Measurements from ENCODE around the gene CCDC158.

Gene CCDC158

DNA sequence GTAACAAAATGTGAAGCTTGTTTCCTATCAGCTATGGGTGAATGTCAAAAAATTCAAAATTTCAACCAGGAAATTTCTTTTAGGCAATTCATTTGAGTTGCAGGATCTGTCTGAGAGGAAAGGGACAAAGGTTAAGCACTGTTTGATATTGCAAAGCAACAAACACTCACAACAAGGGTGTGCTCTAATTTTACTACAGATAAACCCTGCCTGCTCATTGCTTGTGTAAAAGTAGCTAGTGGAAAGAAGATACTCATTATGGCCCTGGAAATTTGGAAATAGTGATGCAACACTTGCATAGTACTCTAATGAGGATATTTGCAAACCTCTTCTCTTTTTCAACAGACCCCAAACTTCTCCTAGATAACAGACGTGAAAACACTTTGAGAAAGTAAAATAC is 142.4 kb downstream of the CCDC158 start:
- Mint-ChIP-seq H3K4me3 (no peak overlapping the region), H3K27me3 (ENCODE audit: low read depth) (peaks cover 27% of the 10 kb centered on the region), H3K9me3 (no peaks in the 10 kb centered on the region), H3K4me1 (ENCODE audit: low read depth) (no peaks in the 10 kb centered on the region), H3K27ac (no peak overlapping the region), H3K36me3 (ENCODE audit: low read depth) (no peaks in the 10 kb centered on the region)

DNA sequence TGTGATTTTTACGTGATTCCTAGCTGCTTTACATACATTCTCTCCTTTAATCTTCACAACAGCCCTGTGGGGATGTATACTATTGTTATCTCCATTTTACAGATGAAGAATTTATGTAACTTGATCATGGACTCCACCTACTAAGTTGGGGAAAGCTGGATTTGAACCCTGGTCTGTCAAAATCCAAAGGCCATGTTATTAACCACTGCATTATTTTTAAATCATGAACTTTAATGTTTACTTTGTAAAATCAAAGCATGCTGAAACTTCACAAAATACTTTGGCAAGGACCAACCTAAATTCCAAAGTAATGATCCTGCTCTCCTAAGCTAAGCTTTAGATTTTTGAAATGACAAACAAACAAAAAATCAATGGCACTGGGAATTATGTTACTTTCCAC is 143.3 kb downstream of the CCDC158 start:
- H3K4me3 Mint-ChIP-seq: no peak overlapping the region
- no peaks in the 10 kb centered on the region for H3K4me1 Mint-ChIP-seq (ENCODE audit: low read depth)
- peaks cover 32% of the 10 kb centered on the region for H3K27me3 Mint-ChIP-seq (ENCODE audit: low read depth)
- no peaks in the 10 kb centered on the region for H3K36me3 Mint-ChIP-seq (ENCODE audit: low read depth)
- H3K27ac Mint-ChIP-seq: no peak overlapping the region
- no peaks in the 10 kb centered on the region for H3K9me3 Mint-ChIP-seq

DNA sequence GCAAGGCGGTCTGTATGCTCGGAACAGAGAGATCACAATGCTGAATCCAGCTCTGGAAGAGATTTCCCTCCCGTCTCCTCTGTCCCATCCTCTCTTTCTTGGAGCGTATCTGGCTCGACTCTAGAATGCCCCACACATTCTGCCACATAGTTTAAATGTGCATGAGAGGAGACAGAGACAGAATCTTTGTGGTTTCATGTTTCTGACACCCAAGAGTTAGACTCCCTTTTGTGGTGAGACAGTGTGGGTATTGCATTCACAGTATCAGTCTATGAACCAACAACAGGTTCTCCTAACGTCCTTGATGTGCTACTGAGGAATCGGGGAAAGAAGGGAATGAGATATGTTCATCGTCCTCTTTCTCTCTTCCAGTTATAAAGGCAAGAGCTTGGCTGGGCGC is 144.1 kb downstream of the CCDC158 start:
- no peaks in the 10 kb centered on the region for H3K36me3 Mint-ChIP-seq (ENCODE audit: low read depth)

DNA sequence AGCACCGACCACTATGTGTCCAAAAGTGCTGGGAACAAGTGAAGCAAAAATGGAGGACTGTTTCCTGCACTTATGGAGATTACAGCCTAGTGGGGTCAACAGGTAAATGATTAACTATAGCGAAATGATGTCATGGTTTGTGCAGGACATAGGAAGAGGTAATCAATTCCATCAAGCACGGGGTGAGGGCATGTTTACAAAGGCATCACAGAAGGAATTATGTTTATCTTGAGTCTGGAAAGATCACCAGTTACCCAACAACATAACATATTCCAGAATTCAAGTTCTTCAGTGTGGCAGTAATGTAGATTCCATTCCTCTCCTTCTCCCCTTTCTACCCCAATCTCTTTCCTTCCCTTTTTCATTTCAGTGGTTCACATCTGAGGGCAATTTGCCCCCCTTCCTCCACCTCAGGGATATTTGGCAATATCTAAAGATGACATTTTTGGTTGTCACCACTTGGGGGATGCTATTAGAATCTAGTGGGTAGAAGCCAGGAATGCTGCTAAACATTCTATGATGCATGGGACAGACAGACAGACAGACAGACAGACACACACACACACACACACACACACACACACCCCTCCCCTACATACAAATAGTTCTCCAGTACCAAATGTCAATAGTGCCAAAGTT is 145.3 kb downstream of the CCDC158 start:
- Mint-ChIP-seq H3K36me3 (ENCODE audit: low read depth) (no peaks in the 10 kb centered on the region), H3K4me3 (no peak overlapping the region), H3K9me3 (no peaks in the 10 kb centered on the region), H3K27me3 (ENCODE audit: low read depth) (peaks cover 38% of the 10 kb centered on the region), H3K27ac (no peak overlapping the region), H3K4me1 (ENCODE audit: low read depth) (no peaks in the 10 kb centered on the region)

More for the DNA sequence above, 144.1 kb downstream of the CCDC158 start:
- no peak overlapping the region for H3K4me3 Mint-ChIP-seq
- H3K9me3 Mint-ChIP-seq: no peaks in the 10 kb centered on the region
- H3K27me3 Mint-ChIP-seq (ENCODE audit: low read depth): peaks cover 32% of the 10 kb centered on the region
- H3K27ac Mint-ChIP-seq: no peak overlapping the region
- H3K4me1 Mint-ChIP-seq (ENCODE audit: low read depth): no peaks in the 10 kb centered on the region

DNA sequence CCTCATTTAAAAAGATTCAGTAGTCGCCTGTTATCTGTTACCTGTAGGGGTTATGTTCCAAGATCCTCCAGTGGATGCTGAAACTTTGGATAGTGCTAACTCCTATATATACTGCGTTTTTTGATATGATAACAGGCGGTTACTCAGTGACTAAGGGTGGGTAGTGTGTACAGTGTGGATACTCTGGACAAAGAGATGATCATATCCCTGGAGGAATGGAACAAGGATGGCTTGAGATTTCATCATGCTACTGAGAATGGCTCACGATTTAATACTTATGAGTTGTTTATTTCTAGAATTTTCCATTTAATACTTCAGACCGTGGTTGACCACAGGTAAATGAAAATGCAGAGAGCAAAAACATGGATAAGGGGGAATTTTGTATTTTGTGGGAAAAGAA is 147.9 kb downstream of the CCDC158 start:
- H3K27me3 Mint-ChIP-seq (ENCODE audit: low read depth): peaks cover 45% of the 10 kb centered on the region
- H3K4me3 Mint-ChIP-seq: no peak overlapping the region
- H3K9me3 Mint-ChIP-seq: no peaks in the 10 kb centered on the region
- H3K27ac Mint-ChIP-seq: no peak overlapping the region
- no peaks in the 10 kb centered on the region for H3K4me1 Mint-ChIP-seq (ENCODE audit: low read depth)
- H3K36me3 Mint-ChIP-seq (ENCODE audit: low read depth): no peaks in the 10 kb centered on the region

DNA sequence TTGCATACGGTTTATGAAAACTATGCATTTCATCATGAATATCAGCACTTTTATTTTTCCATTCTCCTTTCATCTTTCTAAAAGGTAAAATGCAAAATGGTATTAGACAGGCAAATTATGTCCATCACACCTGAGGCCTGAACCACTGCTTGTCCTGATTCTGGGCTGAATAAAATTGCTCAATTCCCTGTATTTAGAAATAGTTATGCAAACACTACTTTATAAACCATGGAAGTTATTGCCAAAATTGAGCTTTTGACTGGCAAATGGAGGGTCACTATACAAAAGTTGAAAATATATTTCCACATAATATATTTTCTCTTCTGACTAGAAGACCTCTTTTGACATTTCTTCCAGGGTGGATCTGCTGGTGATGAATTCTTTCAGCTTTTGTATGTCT is 148.4 kb downstream of the CCDC158 start:
- Mint-ChIP-seq H3K4me3 (no peak overlapping the region), H3K27me3 (ENCODE audit: low read depth) (peaks cover 45% of the 10 kb centered on the region), H3K9me3 (no peaks in the 10 kb centered on the region), H3K36me3 (ENCODE audit: low read depth) (no peaks in the 10 kb centered on the region), H3K27ac (no peak overlapping the region), H3K4me1 (ENCODE audit: low read depth) (no peaks in the 10 kb centered on the region)

DNA sequence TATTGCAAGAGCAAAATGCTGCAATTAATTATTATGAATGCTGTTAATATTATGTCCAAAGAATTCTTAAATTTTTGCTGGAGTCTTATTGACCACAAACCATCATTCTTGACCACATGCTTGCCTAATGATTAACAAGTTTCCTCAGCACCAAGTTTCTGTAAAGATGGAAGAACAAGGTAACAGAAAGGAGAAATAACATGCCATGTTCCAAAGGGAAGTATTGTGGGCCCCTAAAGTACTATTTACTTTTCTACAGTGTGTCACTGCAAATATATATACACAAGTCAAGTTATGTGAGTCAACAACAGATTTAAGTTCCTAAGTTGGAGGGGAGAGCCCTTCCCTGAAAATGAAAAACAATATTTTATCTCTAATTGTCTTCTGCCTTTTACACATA is 148.9 kb downstream of the CCDC158 start:
- H3K27me3 Mint-ChIP-seq (ENCODE audit: low read depth): peaks cover 45% of the 10 kb centered on the region
- no peaks in the 10 kb centered on the region for H3K36me3 Mint-ChIP-seq (ENCODE audit: low read depth)
- no peaks in the 10 kb centered on the region for H3K4me1 Mint-ChIP-seq (ENCODE audit: low read depth)
- no peak overlapping the region for H3K4me3 Mint-ChIP-seq
- H3K27ac Mint-ChIP-seq: no peak overlapping the region
- no peaks in the 10 kb centered on the region for H3K9me3 Mint-ChIP-seq

DNA sequence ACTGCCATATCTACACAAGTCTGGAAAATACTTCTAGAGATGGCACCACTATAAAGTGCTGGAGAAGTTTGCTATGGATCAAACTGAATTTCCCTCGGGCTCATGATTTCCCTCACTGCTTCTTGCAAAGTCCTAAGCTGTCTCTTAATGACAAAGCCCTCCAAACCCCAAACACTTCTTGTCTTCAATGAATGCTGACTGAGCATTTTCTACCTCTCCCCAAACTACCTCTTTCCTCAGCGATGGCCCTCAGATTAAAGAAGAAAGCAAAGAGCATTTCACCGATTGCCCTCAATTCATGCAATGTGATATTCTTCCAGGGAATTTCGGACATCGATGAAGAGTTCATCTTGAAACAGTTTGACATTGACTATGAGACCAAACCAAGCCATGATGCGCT is 149.7 kb downstream of the CCDC158 start:
- Mint-ChIP-seq H3K27me3 (ENCODE audit: low read depth) (peaks cover 38% of the 10 kb centered on the region), H3K36me3 (ENCODE audit: low read depth) (no peaks in the 10 kb centered on the region), H3K4me1 (ENCODE audit: low read depth) (no peaks in the 10 kb centered on the region), H3K27ac (no peak overlapping the region), H3K4me3 (no peak overlapping the region), H3K9me3 (no peaks in the 10 kb centered on the region)

DNA sequence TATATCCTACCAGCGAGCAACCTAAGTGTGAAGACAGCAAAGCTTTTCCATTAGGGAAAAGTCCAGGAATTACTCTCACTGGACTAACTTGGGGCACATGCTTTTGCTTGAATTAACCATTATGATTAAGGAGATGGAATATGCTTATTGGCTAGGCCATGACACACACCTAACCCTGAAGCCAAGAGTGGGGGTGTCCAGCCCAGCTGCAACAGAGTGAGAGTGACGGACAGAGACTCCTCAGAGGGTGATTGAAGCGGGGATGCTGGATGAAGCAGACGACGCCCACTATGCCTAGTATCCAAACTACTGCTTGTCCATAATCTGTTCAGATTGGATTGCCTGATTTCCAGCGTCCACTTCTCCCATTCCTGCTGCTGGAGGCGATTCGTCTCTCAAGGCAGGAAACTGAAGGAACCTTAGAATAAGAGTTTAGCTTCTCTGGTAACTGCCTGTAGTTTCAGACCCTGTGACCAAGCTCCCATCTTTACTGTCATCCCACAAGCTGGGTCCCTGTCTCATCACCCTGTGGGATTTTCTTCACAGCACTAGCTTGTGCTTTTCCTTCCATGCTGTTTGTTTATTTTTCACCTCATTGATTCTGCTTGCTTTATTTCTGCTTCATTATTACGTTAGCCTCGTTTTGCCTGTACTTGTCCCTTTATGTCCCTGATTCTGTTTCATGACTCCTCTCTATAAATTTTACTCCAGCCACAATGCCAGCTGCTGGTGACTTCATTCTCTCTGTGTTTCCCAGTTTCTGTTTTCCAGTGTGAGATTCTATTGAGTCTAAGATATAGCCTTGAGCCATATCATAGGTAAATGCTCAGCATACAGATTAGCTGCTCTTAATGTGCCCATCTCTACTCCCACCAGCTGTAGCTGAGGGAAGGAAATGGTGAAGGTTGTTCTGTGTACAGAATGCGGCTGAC is 150.4 kb downstream of the CCDC158 start:
- H3K27ac Mint-ChIP-seq: no peak overlapping the region
- H3K36me3 Mint-ChIP-seq (ENCODE audit: low read depth): no peaks in the 10 kb centered on the region
- H3K4me1 Mint-ChIP-seq (ENCODE audit: low read depth): no peaks in the 10 kb centered on the region
- H3K4me3 Mint-ChIP-seq: no peak overlapping the region
- no peaks in the 10 kb centered on the region for H3K9me3 Mint-ChIP-seq
- peaks cover 38% of the 10 kb centered on the region for H3K27me3 Mint-ChIP-seq (ENCODE audit: low read depth)

DNA sequence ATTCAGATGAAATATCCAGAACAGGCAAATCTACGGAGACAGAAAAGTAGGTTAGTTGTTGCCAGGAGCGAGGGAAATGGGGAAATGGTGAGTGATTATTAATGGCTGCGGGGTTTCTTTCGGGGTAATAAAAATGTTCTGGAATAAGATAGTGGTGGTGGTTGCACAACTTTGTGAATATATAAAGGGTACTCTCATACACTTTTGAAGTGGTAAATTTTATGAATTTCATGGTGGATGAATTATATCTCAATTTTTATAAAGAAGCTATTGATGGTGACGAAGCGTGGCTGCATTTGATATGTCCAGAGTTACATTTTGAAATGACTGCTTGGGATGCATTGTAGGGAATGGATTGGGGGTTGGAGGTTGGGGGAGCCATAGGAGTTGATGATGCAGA is 153.1 kb downstream of the CCDC158 start:
- peaks cover 16% of the 10 kb centered on the region for H3K27me3 Mint-ChIP-seq (ENCODE audit: low read depth)
- H3K4me3 Mint-ChIP-seq: no peak overlapping the region
- H3K36me3 Mint-ChIP-seq (ENCODE audit: low read depth): no peaks in the 10 kb centered on the region
- H3K4me1 Mint-ChIP-seq (ENCODE audit: low read depth): no peaks in the 10 kb centered on the region
- H3K9me3 Mint-ChIP-seq: no peaks in the 10 kb centered on the region
- H3K27ac Mint-ChIP-seq: no peak overlapping the region

DNA sequence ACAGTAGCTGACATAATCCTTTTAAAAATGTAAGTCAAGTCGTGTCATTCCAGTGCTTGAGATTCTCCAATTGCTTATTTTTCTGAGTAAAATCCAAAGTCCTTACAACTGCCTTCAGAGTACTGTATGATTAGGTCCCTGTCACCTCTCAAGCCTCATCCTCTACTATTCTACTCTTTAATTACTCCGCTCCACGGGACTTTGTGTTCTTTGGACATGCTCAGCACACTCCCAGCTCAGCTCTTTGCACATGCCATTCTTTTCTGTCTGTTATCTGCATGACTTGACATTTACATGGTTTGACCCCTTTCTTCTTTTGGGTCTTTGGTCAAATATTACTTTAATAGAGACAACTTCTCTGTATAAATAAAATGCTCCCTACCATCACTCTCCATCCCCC is 154.3 kb downstream of the CCDC158 start:
- Mint-ChIP-seq H3K4me3 (no peak overlapping the region), H3K36me3 (ENCODE audit: low read depth) (no peaks in the 10 kb centered on the region), H3K9me3 (no peaks in the 10 kb centered on the region), H3K4me1 (ENCODE audit: low read depth) (no peaks in the 10 kb centered on the region), H3K27ac (no peak overlapping the region), H3K27me3 (ENCODE audit: low read depth) (peaks cover 22% of the 10 kb centered on the region)

DNA sequence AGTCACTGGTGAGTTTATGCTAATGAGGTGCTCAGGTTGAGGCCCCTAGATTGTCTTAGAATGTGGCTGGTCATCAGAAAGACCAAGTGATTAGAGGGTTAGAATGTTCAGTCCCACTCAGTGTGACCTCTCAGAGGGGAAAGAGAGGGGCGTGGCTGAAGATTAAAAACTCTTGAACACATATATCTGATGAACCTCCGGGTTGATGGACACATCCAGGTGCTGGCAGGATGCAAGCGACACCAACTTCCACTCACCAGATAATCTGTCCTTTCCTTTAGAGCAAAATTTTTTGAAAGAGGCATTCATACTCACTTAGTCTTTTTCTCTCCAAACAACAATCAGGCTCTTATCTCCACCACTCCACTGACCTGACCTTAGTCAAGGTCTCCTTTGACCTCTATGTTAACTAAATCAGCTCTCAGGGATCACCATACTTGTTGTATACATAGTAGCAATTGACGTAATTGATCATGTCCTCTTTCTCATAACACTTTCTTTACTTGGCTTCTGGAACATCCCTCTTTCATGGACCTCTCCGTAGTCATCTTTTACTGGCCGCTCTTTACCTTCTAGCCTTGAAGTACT is 155.2 kb downstream of the CCDC158 start:
- Mint-ChIP-seq H3K36me3 (ENCODE audit: low read depth) (no peaks in the 10 kb centered on the region), H3K9me3 (no peaks in the 10 kb centered on the region), H3K4me3 (no peak overlapping the region), H3K27me3 (ENCODE audit: low read depth) (peaks cover 15% of the 10 kb centered on the region), H3K27ac (no peak overlapping the region), H3K4me1 (ENCODE audit: low read depth) (no peaks in the 10 kb centered on the region)
